Measurements from ENCODE around the gene RDH16.
"Not testable (repeated sequence)": the region's sequence is repeated elsewhere in the genome, so short reads cannot be mapped to it uniquely, and the experiment has no call there.

DNA sequence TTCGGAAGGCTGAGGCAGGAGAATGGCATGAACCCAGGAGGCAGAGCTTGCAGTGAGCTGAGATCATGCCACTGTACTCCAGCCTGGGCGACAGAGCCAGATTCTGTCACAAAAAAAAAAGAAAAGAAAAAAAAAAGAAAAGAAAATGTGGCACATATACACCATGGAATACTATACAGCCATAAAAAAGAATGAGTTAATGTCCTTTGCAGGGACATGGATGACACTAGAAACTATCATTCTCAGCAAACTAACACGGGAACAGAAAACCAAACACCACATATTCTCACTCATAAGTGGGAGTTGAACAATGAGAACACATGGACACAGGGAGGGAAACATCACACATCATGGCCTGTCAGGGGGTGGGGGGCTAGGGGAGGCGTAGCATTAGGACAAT, 20.0 kb upstream of the RDH16 start:
- not testable (repeated sequence) for TF ChIP-seq POLR2AphosphoS5, EP300 (IDR thresholded peaks at IDR 0.05)
- TF ChIP-seq, protein P1, sequence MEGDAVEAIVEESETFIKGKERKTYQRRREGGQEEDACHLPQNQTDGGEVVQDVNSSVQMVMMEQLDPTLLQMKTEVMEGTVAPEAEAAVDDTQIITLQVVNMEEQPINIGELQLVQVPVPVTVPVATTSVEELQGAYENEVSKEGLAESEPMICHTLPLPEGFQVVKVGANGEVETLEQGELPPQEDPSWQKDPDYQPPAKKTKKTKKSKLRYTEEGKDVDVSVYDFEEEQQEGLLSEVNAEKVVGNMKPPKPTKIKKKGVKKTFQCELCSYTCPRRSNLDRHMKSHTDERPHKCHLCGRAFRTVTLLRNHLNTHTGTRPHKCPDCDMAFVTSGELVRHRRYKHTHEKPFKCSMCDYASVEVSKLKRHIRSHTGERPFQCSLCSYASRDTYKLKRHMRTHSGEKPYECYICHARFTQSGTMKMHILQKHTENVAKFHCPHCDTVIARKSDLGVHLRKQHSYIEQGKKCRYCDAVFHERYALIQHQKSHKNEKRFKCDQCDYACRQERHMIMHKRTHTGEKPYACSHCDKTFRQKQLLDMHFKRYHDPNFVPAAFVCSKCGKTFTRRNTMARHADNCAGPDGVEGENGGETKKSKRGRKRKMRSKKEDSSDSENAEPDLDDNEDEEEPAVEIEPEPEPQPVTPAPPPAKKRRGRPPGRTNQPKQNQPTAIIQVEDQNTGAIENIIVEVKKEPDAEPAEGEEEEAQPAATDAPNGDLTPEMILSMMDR (IDR thresholded peaks at IDR 0.05), result not testable (repeated sequence)
